ENCODE data around the gene NEK9. TPM values are rescaled to one million over a fixed set of nuclear protein-coding genes. Genes with fewer than 3 reads are reported as not detected.

NEK9 gene
- total and polyA plus RNA-seq, 2 donors (not counting 1 experiment from before 2014, with no cell fraction given), result 35.1 to 110 TPM

DNA sequence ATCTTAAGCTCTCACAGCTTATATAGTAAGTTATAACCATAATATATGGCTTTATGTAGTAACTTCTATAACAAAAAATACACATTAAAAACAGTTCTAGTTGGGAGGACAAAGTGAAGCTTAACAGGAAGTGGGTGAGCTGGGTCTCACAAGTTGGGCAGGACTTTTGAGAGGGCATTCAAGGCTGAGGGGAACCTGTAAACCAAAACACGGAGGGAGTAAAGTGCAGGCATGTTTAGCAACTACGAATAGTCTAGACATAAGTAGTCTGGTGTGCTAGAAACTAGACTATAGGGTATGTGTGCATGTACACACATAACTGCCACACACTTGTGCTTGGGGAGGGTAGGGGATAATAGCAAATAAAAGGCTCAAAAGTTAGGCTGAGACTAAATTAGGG lies 14.2 kb upstream of the NEK9 start:
- no peak for ATAC-seq (ENCODE audit: low read depth)
- no peak for TF ChIP-seq EZH2 (IDR thresholded peaks at IDR 0.05; ENCODE audit: borderline replicate concordance, insufficient read depth, low read depth, low read length, poor library complexity, severe bottlenecking)
- TF ChIP-seq CTCF (IDR thresholded peaks at IDR 0.05), result no peak
- H3K4me2 ChIP-seq (replicated peaks; ENCODE audit: low read depth, low read length, poor library complexity, severe bottlenecking), result peak overlapping the region; percentile 14
- peak; percentile 33 for DNase-seq
- H3K9me3 ChIP-seq (ENCODE audit: control extremely low read depth in 1 of 3, control insufficient read depth in 2 of 3, insufficient read depth in 1 of 3, low read length in 2 of 3), result peaks cover 0 to 3% (median 0%) of the 10 kb centered on the region in 3 donors
- POLR2A ChIA-PET, result no interaction called here
- WGBS (ENCODE audit: insufficient coverage), result no CpG with 5 or more reads among the region's 2 CpGs
- no peaks in the 10 kb centered on the region for H3K27me3 ChIP-seq (replicated peaks in 1 of 4; ENCODE audit: control extremely low read depth in 1 of 4, control insufficient read depth in 3 of 4, insufficient read depth in 4 of 4, low read length in 3 of 4)
- Mint-ChIP-seq H3K27ac (peak overlapping the region; percentile 90), H3K4me3 (peak overlapping the region; percentile 54), H3K4me1 (peaks cover 47% of the 10 kb centered on the region), H3K27me3 (no peaks in the 10 kb centered on the region), H3K9me3 (ENCODE audit: insufficient read depth) (no peaks in the 10 kb centered on the region)
- H4K20me1 ChIP-seq (ENCODE audit: control insufficient read depth, insufficient read depth, low read length, poor library complexity, severe bottlenecking), result no peaks in the 10 kb centered on the region
- peaks cover 33 to 45% of the 10 kb centered on the region in 2 donors for H3K4me1 ChIP-seq (ENCODE audit: control insufficient read depth in 2 of 2, insufficient read depth in 2 of 2, low read length in 2 of 2)
- H2AFZ ChIP-seq (ENCODE audit: insufficient read depth, low read depth, low read length, poor library complexity, severe bottlenecking), result no peak overlapping the region
- H3K36me3 ChIP-seq (replicated peaks in 1 of 2; ENCODE audit: control extremely low read depth in 1 of 2, control insufficient read depth in 1 of 2, extremely low read depth in 1 of 2, insufficient read depth in 2 of 2, low read length in 1 of 2), result peaks cover 1 to 12% of the 10 kb centered on the region in 2 experiments
- peak overlapping the region; percentile 8 to 56 for H3K27ac ChIP-seq (ENCODE audit: low read length in 2 of 2)
- peaks cover 65% of the 10 kb centered on the region for H3K79me2 ChIP-seq (ENCODE audit: control insufficient read depth, insufficient read depth, low read length)
- CTCF ChIA-PET, result interaction anchor here (1.1 to 12.7 kb wide), 3 partner anchors 10 to 159 kb away, joined by 3 to 266 read pairs (median 17); partner anchors contain the start of gene NEK9
- H3K9ac ChIP-seq (ENCODE audit: low read length), result peak overlapping the region; percentile 3
- H3K4me3 ChIP-seq (ENCODE audit: control extremely low read depth in 1 of 5, extremely low read depth in 1 of 5, insufficient read depth in 1 of 5, low read depth in 2 of 5, low read length in 4 of 5), result no peak overlapping the region
- intact Hi-C loops (cut with micrococcal nuclease), result no loop called here

GRCh38 chr14:75140620-75141019 lies 13.8 kb upstream of the NEK9 start:
- Histone ChIP-seq H3K27ac (ENCODE audit: low read length in 2 of 2) (peak overlapping the region in 1 of 2 donors; percentile 56), H4K20me1 (ENCODE audit: control insufficient read depth, insufficient read depth, low read length, poor library complexity, severe bottlenecking) (no peaks in the 10 kb centered on the region), H3K27me3 (replicated peaks in 1 of 4; ENCODE audit: control extremely low read depth in 1 of 4, control insufficient read depth in 3 of 4, insufficient read depth in 4 of 4, low read length in 3 of 4) (no peaks in the 10 kb centered on the region), H3K9ac (ENCODE audit: low read length) (no peak overlapping the region), H2AFZ (ENCODE audit: insufficient read depth, low read depth, low read length, poor library complexity, severe bottlenecking) (no peak overlapping the region), H3K4me3 (ENCODE audit: control extremely low read depth in 1 of 5, extremely low read depth in 1 of 5, insufficient read depth in 1 of 5, low read depth in 2 of 5, low read length in 4 of 5) (no peak overlapping the region), H3K4me2 (replicated peaks; ENCODE audit: low read depth, low read length, poor library complexity, severe bottlenecking) (peak overlapping the region; percentile 14), H3K4me1 (ENCODE audit: control insufficient read depth in 2 of 2, insufficient read depth in 2 of 2, low read length in 2 of 2) (peaks cover 33 to 45% of the 10 kb centered on the region in 2 donors), H3K79me2 (ENCODE audit: control insufficient read depth, insufficient read depth, low read length) (peaks cover 65% of the 10 kb centered on the region), H3K9me3 (ENCODE audit: control extremely low read depth in 1 of 3, control insufficient read depth in 2 of 3, insufficient read depth in 1 of 3, low read length in 2 of 3) (peaks cover 0 to 3% (median 0%) of the 10 kb centered on the region in 3 donors), H3K36me3 (replicated peaks in 1 of 2; ENCODE audit: control extremely low read depth in 1 of 2, control insufficient read depth in 1 of 2, extremely low read depth in 1 of 2, insufficient read depth in 2 of 2, low read length in 1 of 2) (peaks cover 1 to 12% of the 10 kb centered on the region in 2 experiments)
- ChIA-PET CTCF (interaction anchor here (1.1 to 12.7 kb wide), 3 partner anchors 10 to 159 kb away, joined by 3 to 266 read pairs (median 17); partner anchors contain the start of gene NEK9), POLR2A (no interaction called here)
- 100% methylated on average over 1 of the region's 2 CpGs for whole genome bisulfite sequencing (ENCODE audit: insufficient coverage)
- Mint-ChIP-seq H3K27ac (peak overlapping the region; percentile 20), H3K4me1 (peaks cover 46% of the 10 kb centered on the region), H3K9me3 (ENCODE audit: insufficient read depth) (no peaks in the 10 kb centered on the region), H3K27me3 (no peaks in the 10 kb centered on the region), H3K4me3 (no peak overlapping the region)
- no peak for TF ChIP-seq EZH2 (IDR thresholded peaks at IDR 0.05; ENCODE audit: borderline replicate concordance, insufficient read depth, low read depth, low read length, poor library complexity, severe bottlenecking)
- no peak for TF ChIP-seq CTCF (IDR thresholded peaks at IDR 0.05)
- ATAC-seq (ENCODE audit: low read depth) (no peak), DNase-seq (no peak)
- intact Hi-C loops (cut with micrococcal nuclease), result no loop called here

Data from B cell (primary cell).